ENCODE results near the gene OR2J1.
"Not testable (repeated sequence)": the region's sequence is repeated elsewhere in the genome, so short reads cannot be mapped to it uniquely, and the experiment has no call there.

The OR2J1 gene

DNA sequence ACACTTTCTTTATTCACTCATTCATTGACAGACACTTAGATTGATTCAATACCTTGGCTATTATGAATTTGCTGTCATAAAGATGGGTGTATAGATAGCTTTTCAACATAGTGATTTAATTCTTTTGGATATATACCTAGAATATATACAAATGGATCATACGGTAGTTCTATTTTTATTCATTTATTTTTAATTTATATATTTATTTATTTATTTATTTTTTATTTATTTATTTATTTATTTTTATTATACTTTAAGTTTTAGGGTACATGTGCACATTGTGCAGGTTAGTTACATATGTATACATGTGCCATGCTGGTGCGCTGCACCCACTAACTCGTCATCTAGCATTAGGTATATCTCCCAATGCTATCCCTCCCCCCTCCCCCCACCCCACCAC is 15.7 kb downstream of the OR2J1 start:
- not testable (repeated sequence) for H3K4me3 ChIP-seq (ENCODE audit: low read length in 2 of 2); H3K9ac ChIP-seq (ENCODE audit: low read length in 2 of 2); H3K27ac ChIP-seq (ENCODE audit: low read length); H3K36me3 ChIP-seq (ENCODE audit: control insufficient read depth in 2 of 2, insufficient read depth in 2 of 2, low read length in 2 of 2); H3K27me3 ChIP-seq (ENCODE audit: control insufficient read depth in 1 of 2, insufficient read depth in 2 of 2, low read length in 2 of 2); H3K4me1 ChIP-seq (ENCODE audit: control insufficient read depth, insufficient read depth, low read length); H3K9me3 ChIP-seq (ENCODE audit: control insufficient read depth in 2 of 2, low read length in 2 of 2)

GRCh38 chr6:29129326-29130012 is 30.2 kb downstream of the OR2J1 start:
- Histone ChIP-seq H3K36me3 (ENCODE audit: control insufficient read depth in 2 of 2, insufficient read depth in 2 of 2, low read length in 2 of 2) (no peaks in the 10 kb centered on the region), H3K4me3 (ENCODE audit: low read length in 2 of 2) (no peak overlapping the region), H3K9me3 (ENCODE audit: control insufficient read depth in 2 of 2, low read length in 2 of 2) (no peaks in the 10 kb centered on the region), H3K9ac (ENCODE audit: low read length in 2 of 2) (no peak overlapping the region), H3K27me3 (ENCODE audit: control insufficient read depth in 1 of 2, insufficient read depth in 2 of 2, low read length in 2 of 2) (peaks cover 0 to 4% of the 10 kb centered on the region in 2 donors), H3K27ac (ENCODE audit: low read length) (no peak overlapping the region), H3K4me1 (ENCODE audit: control insufficient read depth, insufficient read depth, low read length) (no peaks in the 10 kb centered on the region)

DNA sequence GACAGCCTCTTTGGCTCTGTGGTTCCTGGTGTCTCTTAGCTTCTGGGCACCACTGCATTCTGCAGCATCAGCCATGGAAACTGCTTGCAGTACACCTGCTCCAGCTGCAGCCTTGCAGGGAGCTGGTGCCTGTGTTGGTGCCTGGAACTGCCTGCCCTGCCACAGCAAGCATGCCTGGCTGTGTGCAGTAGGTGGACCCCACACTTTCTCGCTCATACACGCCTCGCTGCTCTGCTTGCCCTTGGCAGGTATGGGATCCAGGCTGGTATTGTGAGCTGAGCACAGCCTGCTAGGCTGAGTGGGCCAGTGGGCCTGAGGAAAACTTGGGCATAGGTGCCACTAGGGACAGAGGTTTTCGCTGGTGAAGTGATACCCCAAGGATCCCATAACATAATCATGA is 31.4 kb downstream of the OR2J1 start:
- no peak overlapping the region for H3K27ac ChIP-seq (ENCODE audit: low read length)
- H3K9ac ChIP-seq (ENCODE audit: low read length in 2 of 2) = no peak overlapping the region
- H3K4me3 ChIP-seq (ENCODE audit: low read length in 2 of 2) = no peak overlapping the region
- H3K27me3 ChIP-seq (ENCODE audit: control insufficient read depth in 1 of 2, insufficient read depth in 2 of 2, low read length in 2 of 2) = peaks cover 0 to 4% of the 10 kb centered on the region in 2 donors
- no peaks in the 10 kb centered on the region for H3K4me1 ChIP-seq (ENCODE audit: control insufficient read depth, insufficient read depth, low read length)
- H3K36me3 ChIP-seq (ENCODE audit: control insufficient read depth in 2 of 2, insufficient read depth in 2 of 2, low read length in 2 of 2) = no peaks in the 10 kb centered on the region
- no peaks in the 10 kb centered on the region for H3K9me3 ChIP-seq (ENCODE audit: control insufficient read depth in 2 of 2, low read length in 2 of 2)

DNA sequence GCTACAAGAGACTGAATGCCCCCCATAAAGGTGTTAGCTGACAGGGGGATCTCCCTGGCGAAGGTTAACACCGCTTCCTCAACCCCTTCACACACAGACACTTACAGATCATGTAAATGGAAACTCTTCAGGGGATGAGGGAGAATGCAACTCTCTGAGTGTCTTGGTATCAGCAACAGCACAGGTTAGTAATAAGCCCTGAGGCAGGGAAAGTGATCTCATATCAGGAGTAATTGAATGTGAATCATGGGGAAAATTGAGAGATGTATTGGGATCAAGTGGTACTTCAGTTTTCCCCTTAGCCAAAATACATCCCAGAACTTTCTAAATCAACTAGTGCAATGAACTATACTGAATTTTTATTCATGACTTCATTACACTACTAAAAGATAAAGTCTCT is 32.4 kb downstream of the OR2J1 start:
- Histone ChIP-seq H3K36me3 (ENCODE audit: control insufficient read depth in 2 of 2, insufficient read depth in 2 of 2, low read length in 2 of 2) (no peaks in the 10 kb centered on the region), H3K4me3 (ENCODE audit: low read length in 2 of 2) (no peak overlapping the region), H3K9ac (ENCODE audit: low read length in 2 of 2) (no peak overlapping the region), H3K27ac (ENCODE audit: low read length) (no peak overlapping the region), H3K4me1 (ENCODE audit: control insufficient read depth, insufficient read depth, low read length) (no peaks in the 10 kb centered on the region), H3K9me3 (ENCODE audit: control insufficient read depth in 2 of 2, low read length in 2 of 2) (no peaks in the 10 kb centered on the region), H3K27me3 (ENCODE audit: control insufficient read depth in 1 of 2, insufficient read depth in 2 of 2, low read length in 2 of 2) (peaks cover 0 to 4% of the 10 kb centered on the region in 2 donors)

- H3K4me1 ChIP-seq (ENCODE audit: control insufficient read depth, insufficient read depth, low read length) = no peaks in the 10 kb centered on the region
- H3K27me3 ChIP-seq (ENCODE audit: control insufficient read depth in 1 of 2, insufficient read depth in 2 of 2, low read length in 2 of 2) = no peaks in the 10 kb centered on the region
- no peak overlapping the region for H3K9ac ChIP-seq (ENCODE audit: low read length in 2 of 2)
- H3K4me3 ChIP-seq (ENCODE audit: low read length in 2 of 2) = no peak overlapping the region
- no peaks in the 10 kb centered on the region for H3K9me3 ChIP-seq (ENCODE audit: control insufficient read depth in 2 of 2, low read length in 2 of 2)
- no peak overlapping the region for H3K27ac ChIP-seq (ENCODE audit: low read length)
- H3K36me3 ChIP-seq (ENCODE audit: control insufficient read depth in 2 of 2, insufficient read depth in 2 of 2, low read length in 2 of 2) = no peaks in the 10 kb centered on the region
Observed at GRCh38 chr6:29137724-29138123, 38.4 kb downstream of the OR2J1 start.

- H3K27me3 ChIP-seq (ENCODE audit: control insufficient read depth in 1 of 2, insufficient read depth in 2 of 2, low read length in 2 of 2) = no peaks in the 10 kb centered on the region
- no peak overlapping the region for H3K27ac ChIP-seq (ENCODE audit: low read length)
- no peak overlapping the region for H3K9ac ChIP-seq (ENCODE audit: low read length in 2 of 2)
- no peaks in the 10 kb centered on the region for H3K4me1 ChIP-seq (ENCODE audit: control insufficient read depth, insufficient read depth, low read length)
- no peaks in the 10 kb centered on the region for H3K36me3 ChIP-seq (ENCODE audit: control insufficient read depth in 2 of 2, insufficient read depth in 2 of 2, low read length in 2 of 2)
- H3K9me3 ChIP-seq (ENCODE audit: control insufficient read depth in 2 of 2, low read length in 2 of 2) = no peaks in the 10 kb centered on the region
- H3K4me3 ChIP-seq (ENCODE audit: low read length in 2 of 2) = no peak overlapping the region
Observed at GRCh38 chr6:29141606-29142005, 42.3 kb downstream of the OR2J1 start.

DNA sequence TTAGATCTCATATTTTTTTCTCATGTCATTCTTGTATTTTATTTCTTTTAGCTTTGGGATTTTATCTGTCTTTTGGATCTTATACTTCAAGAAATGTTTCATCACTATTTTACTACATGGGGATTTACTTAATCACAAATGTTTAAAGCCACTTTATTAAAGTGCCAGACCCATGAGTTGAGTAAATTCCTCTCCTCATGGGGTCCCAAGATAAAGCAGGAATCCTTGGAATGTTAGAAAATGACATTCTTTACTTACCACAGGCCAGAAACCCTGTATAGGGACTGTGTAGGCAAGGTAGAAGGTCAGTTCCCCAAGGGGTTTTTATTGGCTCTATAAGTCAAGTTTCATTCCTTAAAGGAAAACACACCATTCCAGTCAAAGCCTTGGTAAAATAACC is 43.0 kb downstream of the OR2J1 start:
- H3K27ac ChIP-seq (ENCODE audit: low read length) = no peak overlapping the region

GRCh38 chr6:29146179-29146578 is 46.9 kb downstream of the OR2J1 start:
- H3K27me3 ChIP-seq (ENCODE audit: control insufficient read depth in 1 of 2, insufficient read depth in 2 of 2, low read length in 2 of 2) = no peaks in the 10 kb centered on the region
- H3K9me3 ChIP-seq (ENCODE audit: control insufficient read depth in 2 of 2, low read length in 2 of 2) = no peaks in the 10 kb centered on the region
- no peak overlapping the region for H3K9ac ChIP-seq (ENCODE audit: low read length in 2 of 2)
- no peak overlapping the region for H3K27ac ChIP-seq (ENCODE audit: low read length)
- H3K36me3 ChIP-seq (ENCODE audit: control insufficient read depth in 2 of 2, insufficient read depth in 2 of 2, low read length in 2 of 2) = no peaks in the 10 kb centered on the region
- no peak overlapping the region for H3K4me3 ChIP-seq (ENCODE audit: low read length in 2 of 2)
- H3K4me1 ChIP-seq (ENCODE audit: control insufficient read depth, insufficient read depth, low read length) = no peaks in the 10 kb centered on the region

More for the DNA sequence above, 43.0 kb downstream of the OR2J1 start:
- Histone ChIP-seq H3K9me3 (ENCODE audit: control insufficient read depth in 2 of 2, low read length in 2 of 2) (no peaks in the 10 kb centered on the region), H3K27me3 (ENCODE audit: control insufficient read depth in 1 of 2, insufficient read depth in 2 of 2, low read length in 2 of 2) (no peaks in the 10 kb centered on the region), H3K9ac (ENCODE audit: low read length in 2 of 2) (no peak overlapping the region), H3K4me1 (ENCODE audit: control insufficient read depth, insufficient read depth, low read length) (no peaks in the 10 kb centered on the region), H3K36me3 (ENCODE audit: control insufficient read depth in 2 of 2, insufficient read depth in 2 of 2, low read length in 2 of 2) (no peaks in the 10 kb centered on the region), H3K4me3 (ENCODE audit: low read length in 2 of 2) (no peak overlapping the region)

DNA sequence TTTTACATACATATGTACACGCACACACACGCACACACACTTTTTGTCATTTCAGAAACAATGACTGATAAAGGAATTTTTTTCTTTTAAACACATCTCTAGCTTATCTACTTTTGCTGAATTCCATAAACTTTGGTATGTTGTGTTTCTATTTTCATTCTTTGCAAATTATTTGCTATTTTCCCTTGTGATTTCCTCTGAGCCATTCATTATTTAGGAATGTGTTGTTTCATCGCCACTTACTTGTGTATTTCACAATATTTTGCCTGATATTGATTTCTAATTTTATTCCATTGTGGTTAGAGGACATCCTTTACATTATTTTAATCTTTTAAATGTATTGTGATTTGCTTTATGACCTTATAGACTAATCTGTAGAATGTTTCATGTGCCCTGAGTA is 47.8 kb downstream of the OR2J1 start:
- no peaks in the 10 kb centered on the region for H3K27me3 ChIP-seq (ENCODE audit: control insufficient read depth in 1 of 2, insufficient read depth in 2 of 2, low read length in 2 of 2)
- no peak overlapping the region for H3K27ac ChIP-seq (ENCODE audit: low read length)
- no peaks in the 10 kb centered on the region for H3K9me3 ChIP-seq (ENCODE audit: control insufficient read depth in 2 of 2, low read length in 2 of 2)
- H3K4me3 ChIP-seq (ENCODE audit: low read length in 2 of 2) = no peak overlapping the region
- H3K36me3 ChIP-seq (ENCODE audit: control insufficient read depth in 2 of 2, insufficient read depth in 2 of 2, low read length in 2 of 2) = no peaks in the 10 kb centered on the region
- no peaks in the 10 kb centered on the region for H3K4me1 ChIP-seq (ENCODE audit: control insufficient read depth, insufficient read depth, low read length)
- H3K9ac ChIP-seq (ENCODE audit: low read length in 2 of 2) = no peak overlapping the region

DNA sequence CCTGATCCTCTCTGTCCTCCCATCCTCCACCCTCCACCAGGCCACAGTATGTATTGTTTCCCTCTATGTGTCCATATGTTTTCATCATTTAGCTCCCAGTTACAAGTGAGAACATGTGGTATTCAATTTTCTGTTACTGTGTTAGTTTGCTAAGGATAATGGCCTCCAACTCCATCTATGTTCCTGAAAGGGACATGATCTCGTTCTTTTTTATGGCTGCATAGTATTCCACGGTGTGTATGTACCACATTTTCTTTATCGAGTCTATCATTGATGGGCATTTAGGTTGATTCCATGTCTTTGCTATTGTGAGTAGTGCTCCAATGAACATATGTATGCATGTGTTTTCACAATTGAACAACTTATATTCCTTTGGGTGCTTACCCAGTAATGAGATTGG is 50.2 kb downstream of the OR2J1 start:
- H3K4me3 ChIP-seq (ENCODE audit: low read length in 2 of 2); H3K36me3 ChIP-seq (ENCODE audit: control insufficient read depth in 2 of 2, insufficient read depth in 2 of 2, low read length in 2 of 2); H3K27me3 ChIP-seq (ENCODE audit: control insufficient read depth in 1 of 2, insufficient read depth in 2 of 2, low read length in 2 of 2): not testable (repeated sequence)

More for the DNA sequence above, 50.2 kb downstream of the OR2J1 start:
- not testable (repeated sequence) for H3K27ac ChIP-seq (ENCODE audit: low read length); H3K9ac ChIP-seq (ENCODE audit: low read length in 2 of 2); H3K4me1 ChIP-seq (ENCODE audit: control insufficient read depth, insufficient read depth, low read length); H3K9me3 ChIP-seq (ENCODE audit: control insufficient read depth in 2 of 2, low read length in 2 of 2)
